HEK293T (cell line): ENCODE measurements around the gene MEP1A.

ENCODE experiments used
- CTCF ChIA-PET: fragments of 350-600 bp; formaldehyde crosslinking; extraction: SDS; loops from one replicate; lab custom pipeline; 2021; ENCODE audit warnings: antibody characterized with exemption, inconsistent platforms; lab: Yijun Ruan, JAX
- POLR2A ChIA-PET: fragments of 350-600 bp; formaldehyde crosslinking; extraction: SDS; loops from one replicate; lab custom pipeline; 2020; ENCODE audit warnings: antibody characterized with exemption, inconsistent platforms; lab: Yijun Ruan, JAX
- DNase-seq: peaks from one replicate; pipeline ENCODE4 v3.0.0; 2012; ENCODE audit warnings: mixed read lengths; ENCODE audit errors: extremely low spot score
- ARNT ChIP-seq: fragments of 450-650 bp; IDR thresholded peaks from 2 replicates; pipeline ENCODE4 v1.6.1; 2017; ENCODE audit warnings: mild to moderate bottlenecking
- BHLHE40 ChIP-seq: fragments of 450-650 bp; IDR thresholded peaks from 2 replicates; pipeline ENCODE4 v1.6.1; 2016; ENCODE audit warnings: mild to moderate bottlenecking, moderate library complexity, borderline replicate concordance
- CTBP1 ChIP-seq: fragments of 450-650 bp; IDR thresholded peaks from 2 replicates; pipeline ENCODE4 v1.6.1; 2016; ENCODE audit warnings: borderline replicate concordance
- ELF4 ChIP-seq: fragments of 450-650 bp; IDR thresholded peaks from 2 replicates; pipeline ENCODE4 v1.6.1; 2017; ENCODE audit warnings: antibody characterized with exemption
- FOXA1 ChIP-seq: fragments of 450-650 bp; IDR thresholded peaks from 2 replicates; pipeline ENCODE4 v1.6.1; 2016; ENCODE audit warnings: mild to moderate bottlenecking
- FOXK2 ChIP-seq: fragments of 450-650 bp; IDR thresholded peaks from 2 replicates; pipeline ENCODE4 v1.6.1; 2016; ENCODE audit warnings: mild to moderate bottlenecking
- FOXM1 ChIP-seq: fragments of 450-650 bp; IDR thresholded peaks from 2 replicates; pipeline ENCODE4 v1.6.1; 2017; ENCODE audit warnings: mild to moderate bottlenecking, borderline replicate concordance
- HDGF ChIP-seq: fragments of 450-650 bp; IDR thresholded peaks from 2 replicates; pipeline ENCODE4 v1.6.1; 2017; ENCODE audit warnings: antibody characterized with exemption, borderline replicate concordance
- L3MBTL2 ChIP-seq: fragments of 450-650 bp; conservative IDR thresholded peaks from 2 replicates; pipeline ENCODE4 v1.6.1; 2016; ENCODE audit warnings: mild to moderate bottlenecking
- LEF1 ChIP-seq: fragments of 450-650 bp; IDR thresholded peaks from 2 replicates; pipeline ENCODE4 v1.6.1; 2017; ENCODE audit warnings: mild to moderate bottlenecking, borderline replicate concordance
- NFRKB ChIP-seq: fragments of 450-650 bp; IDR thresholded peaks from 2 replicates; pipeline ENCODE4 v1.6.1; 2016; ENCODE audit warnings: mild to moderate bottlenecking, moderate library complexity
- PKNOX1 ChIP-seq: fragments of 450-650 bp; IDR thresholded peaks from 2 replicates; pipeline ENCODE4 v1.6.1; 2016
- SP1 ChIP-seq: fragments of 450-650 bp; IDR thresholded peaks from 2 replicates; pipeline ENCODE4 v1.6.1; 2017
- SUZ12 ChIP-seq: fragments of 450-650 bp; IDR thresholded peaks from 2 replicates; pipeline ENCODE4 v1.6.1; 2016; ENCODE audit warnings: mild to moderate bottlenecking
- TARDBP ChIP-seq: fragments of 450-650 bp; IDR thresholded peaks from 2 replicates; pipeline ENCODE4 v1.6.1; 2016
- ZNF384 ChIP-seq: fragments of 450-650 bp; IDR thresholded peaks from 2 replicates; pipeline ENCODE4 v1.6.1; 2016

The MEP1A gene

DNA sequence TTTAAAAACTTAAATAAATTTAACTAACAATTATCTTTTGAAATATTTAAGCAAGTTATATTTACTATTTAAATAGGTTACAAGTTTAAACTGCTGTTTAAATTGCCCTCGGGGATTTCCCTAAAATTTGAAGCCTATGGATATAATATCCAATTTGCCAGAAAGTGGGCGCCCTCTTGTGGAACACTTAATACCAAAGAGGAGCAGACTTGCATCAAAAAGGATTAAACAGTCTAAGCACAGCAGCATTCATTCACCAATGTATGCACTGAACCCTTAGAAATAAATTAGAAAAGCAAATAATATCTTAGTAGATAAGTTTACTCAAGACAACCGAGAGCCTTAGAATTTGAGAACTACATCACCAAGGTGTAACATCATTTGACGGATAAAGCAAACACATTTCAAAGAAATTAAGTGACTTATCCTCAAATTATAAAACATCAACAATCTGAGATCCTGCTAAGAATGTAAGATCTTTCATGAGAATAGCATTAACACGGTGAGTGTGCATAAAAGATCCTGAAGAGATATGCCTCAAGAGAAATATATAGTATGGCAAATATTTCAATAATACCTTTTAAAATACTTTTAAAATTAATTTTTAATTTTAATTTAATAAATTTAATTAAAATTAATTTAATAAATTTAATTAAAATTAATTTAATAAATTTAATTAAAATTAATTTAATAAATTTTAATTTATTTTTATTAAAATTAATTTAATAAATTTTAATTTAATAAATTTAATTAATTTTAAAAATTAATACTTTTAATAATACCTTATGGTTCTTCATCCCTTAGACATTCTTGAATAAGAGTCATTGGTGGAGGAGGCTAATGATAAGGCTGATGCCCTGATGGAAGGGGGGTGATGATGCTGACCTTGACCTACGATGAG, 11.5 kb upstream of the MEP1A start:
- ChIA-PET CTCF (no interaction called here), POLR2A (no interaction called here)
- TF ChIP-seq FOXM1 (no peak), CTBP1 (no peak), L3MBTL2 (no peak), BHLHE40 (no peak), PKNOX1 (no peak), TARDBP (no peak), FOXA1 (no peak), SP1 (no peak), ZNF384 (no peak), HDGF (no peak), SUZ12 (no peak), LEF1 (no peak)
- DNase-seq, result peak; percentile 40

DNA sequence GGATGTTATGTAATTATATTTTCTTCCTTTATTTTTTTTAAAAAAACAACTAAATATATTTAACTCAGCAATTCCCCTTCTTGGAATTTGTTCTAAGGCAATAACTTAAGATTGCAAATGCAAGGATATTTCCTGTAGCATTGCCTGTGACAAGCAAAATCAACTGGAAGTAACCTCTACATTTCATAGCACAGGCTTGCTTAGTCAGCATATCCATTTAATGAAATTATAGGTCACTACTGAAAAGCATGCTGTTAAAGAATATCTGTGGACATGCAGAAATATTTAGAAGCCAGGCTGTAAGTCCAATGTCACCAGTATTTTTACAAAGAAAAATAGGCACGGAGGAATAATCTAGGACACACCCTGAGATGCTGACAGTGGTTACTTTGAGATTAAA, 8.7 kb upstream of the MEP1A start:
- TF ChIP-seq TARDBP (no peak), SUZ12 (no peak), ELF4 (no peak), BHLHE40 (no peak), SP1 (no peak), NFRKB (no peak)
- no peak for DNase-seq
- POLR2A ChIA-PET, result no interaction called here
- CTCF ChIA-PET, result no interaction called here

DNA sequence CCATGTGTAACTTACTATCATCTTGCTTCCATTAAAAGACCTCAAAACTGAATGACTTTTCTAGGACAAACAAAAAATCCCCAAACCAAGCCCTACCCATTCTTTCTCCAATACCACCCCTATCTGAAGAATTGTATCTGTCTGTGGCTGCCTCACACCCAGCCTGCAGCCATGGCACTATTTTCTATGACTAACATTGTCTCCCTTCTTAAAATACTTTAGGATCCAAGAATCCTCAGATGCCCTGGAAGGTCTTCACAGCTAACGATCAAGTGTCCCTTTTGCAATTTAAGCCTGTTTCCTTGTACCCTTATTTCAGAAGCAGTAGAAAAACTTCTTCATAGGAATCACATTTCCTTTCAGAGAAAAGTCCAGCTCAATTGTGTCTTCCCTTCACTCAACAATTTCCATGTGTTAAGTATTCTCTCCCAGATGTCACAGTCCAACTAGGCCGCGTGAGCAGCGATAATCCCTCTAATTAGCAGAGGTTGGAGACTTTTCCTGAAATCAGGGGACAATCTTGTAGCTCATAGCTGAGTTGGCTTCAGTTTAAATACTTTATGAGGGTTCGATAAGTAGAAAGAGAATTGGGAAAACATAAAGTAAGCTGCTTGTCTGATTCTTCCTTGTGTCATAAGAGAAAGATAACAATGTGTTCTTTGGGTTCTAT, 5.2 kb upstream of the MEP1A start:
- TF ChIP-seq SUZ12 (no peak), L3MBTL2 (no peak), HDGF (no peak), FOXM1 (no peak)
- CTCF ChIA-PET, result no interaction called here
- POLR2A ChIA-PET, result no interaction called here
- no peak for DNase-seq

- POLR2A ChIA-PET, result no interaction called here
- no peak for DNase-seq
- TF ChIP-seq LEF1 (no peak), BHLHE40 (no peak), ELF4 (no peak), FOXK2 (no peak), PKNOX1 (no peak), L3MBTL2 (no peak), FOXM1 (no peak), TARDBP (no peak), ZNF384 (no peak), NFRKB (no peak), ARNT (no peak), SUZ12 (no peak), HDGF (no peak), SP1 (no peak), CTBP1 (no peak), FOXA1 (no peak)
- CTCF ChIA-PET, result no interaction called here
Measured at GRCh38 chr6:46788791-46789190, 4.4 kb upstream of the MEP1A start.

DNA sequence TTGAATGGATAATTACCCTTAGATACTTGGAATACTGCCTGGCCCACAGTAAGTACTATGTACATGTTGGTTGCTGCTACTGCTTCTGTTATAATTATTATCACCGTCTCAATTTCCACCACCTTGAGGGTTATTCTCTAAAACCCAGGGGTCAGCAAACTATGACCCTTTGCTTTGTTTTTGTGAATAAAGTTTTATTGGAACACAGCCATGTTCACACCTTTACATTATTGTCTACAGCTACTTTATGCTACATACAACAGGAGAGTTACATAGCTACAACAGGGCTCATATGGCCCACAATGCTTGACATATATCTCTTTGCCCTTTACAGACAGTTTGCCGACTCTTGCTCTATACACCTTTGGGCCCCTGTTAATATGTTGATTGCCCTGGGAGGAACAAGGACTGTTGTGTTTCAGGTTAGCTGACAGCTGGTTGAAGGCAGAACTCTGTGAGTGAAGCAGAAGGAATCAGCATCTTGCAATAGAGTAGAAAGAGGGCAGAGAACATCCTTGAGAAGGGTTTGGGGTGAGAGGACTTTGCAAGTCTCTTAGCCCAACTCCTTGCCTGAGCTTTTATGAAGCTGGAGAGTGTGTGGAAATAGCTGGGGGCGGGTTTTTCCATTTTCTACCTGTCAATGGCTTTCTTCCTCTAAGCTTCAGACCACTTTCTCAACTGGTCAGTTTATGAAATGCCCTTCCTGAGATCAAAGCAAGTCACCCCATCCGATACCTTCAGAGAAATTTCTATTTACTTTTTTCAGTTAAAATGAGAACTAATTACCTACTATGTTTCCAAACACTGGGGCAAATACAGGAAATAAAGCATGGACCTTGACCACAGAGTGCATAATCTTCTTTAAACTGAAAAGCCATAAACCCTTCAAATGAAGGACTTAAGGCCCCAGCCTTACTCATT, 3.5 kb upstream of the MEP1A start:
- TF ChIP-seq SUZ12, result no peak
- no peak for TF ChIP-seq BHLHE40
- TF ChIP-seq LEF1, result no peak
- TF ChIP-seq SP1, result no peak
- no peak for TF ChIP-seq FOXK2
- TF ChIP-seq FOXM1, result no peak
- TF ChIP-seq PKNOX1, result no peak
- TF ChIP-seq NFRKB, result no peak
- no peak for TF ChIP-seq HDGF
- no peak for TF ChIP-seq ZNF384
- TF ChIP-seq L3MBTL2, result no peak
- no peak for TF ChIP-seq ARNT
- no peak for TF ChIP-seq TARDBP
- no peak for TF ChIP-seq ELF4
- no peak for TF ChIP-seq CTBP1
- TF ChIP-seq FOXA1, result no peak
- POLR2A ChIA-PET, result no interaction called here
- no peak for DNase-seq
- CTCF ChIA-PET, result interaction anchor here (1.0 kb wide), 1 partner anchor 56 kb away, joined by 3 read pairs; no protein-coding TSS in a partner anchor
